Right cardiac atrium (tissue), 5 donors: ENCODE data around the gene ZFR2. TPM values are rescaled to one million over a fixed set of nuclear protein-coding genes. Genes with fewer than 3 reads are reported as not detected.

Source experiments
- ATAC-seq, 2 donors: fragments of 200-7000 bp; cut with Tn5 transposase; one replicate each; pipeline versions ENCODE4 v1.8.0 to v1.9.1; 2020; ENCODE audit warnings: moderate library complexity in 2 of 2, mild to moderate bottlenecking in 1 of 2
- DNase-seq, 3 donors: peaks; one replicate each; pipeline ENCODE4 v3.0.0-alpha.2; 2020
- H3K27ac ChIP-seq: one replicate; pipeline ENCODE4 v1.5.1; 2013; ENCODE audit warnings: mild to moderate bottlenecking, low read length, control low read depth, moderate library complexity
- H3K27me3 ChIP-seq: one replicate; pipeline ENCODE4 v1.6.1; 2013; ENCODE audit not compliant: control insufficient read depth, insufficient read depth
- H3K4me1 ChIP-seq: one replicate; pipeline ENCODE4 v1.6.1; 2013; ENCODE audit warnings: low read length; ENCODE audit not compliant: control insufficient read depth, insufficient read depth
- H3K4me3 ChIP-seq: one replicate; pipeline ENCODE4 v1.5.1; 2013; ENCODE audit warnings: low read length, control low read depth
- H3K9me3 ChIP-seq: one replicate; pipeline ENCODE4 v1.6.1; 2013; ENCODE audit warnings: low read length; ENCODE audit not compliant: control insufficient read depth
- WGBS: extraction: QIAGEN DNeasy Blood & Tissue Kit; methylation state at CpG from one replicate; pipeline ENCODE4 v1.1.7; 2013; 5-methylcytosine and 5-hydroxymethylcytosine counted together
- intact Hi-C, 4 donors: fragments of 100-400 bp; cut with DNase I; formaldehyde crosslinking; loops; one replicate each; pipeline versions ENCODE4 v1.11.0 to v1.14.0; 2022 to 2023
- polyA plus RNA-seq: library from polyadenylated mRNA; stranded (reverse); fragments of 200-250 nt; gene quantifications from one replicate; pipeline ENCODE4 v1.2.3, GENCODE V29; 2013
- total RNA-seq, 4 donors: library from RNA; stranded (reverse); fragmentation: NEBNext Ultra II Directional; extraction: Animal tissue kit (Norgen Biotek cat#: 25700); gene quantifications; one replicate each; pipeline ENCODE4 v1.2.1, GENCODE V29; 2021
- donor health status: healthy with polysubstance abuse.
- donor health status: DM: no; HTN: yes; CAD: no.
- donor health status: DM: no; HTN: no; CAD: no.
- donor health status: DM: no; HTN: yes; CAD: no; lungs with severe emphysema.
- donor health status: DM: yes; HTN: yes; CAD: no.

Gene ZFR2
- total and polyA plus RNA-seq, 5 donors = 0.36 to 0.86 (median 0.76) TPM

GRCh38 chr19:3783660-3784584 is 84.9 kb downstream of the ZFR2 start:
- no peaks in the 10 kb centered on the region for H3K27me3 ChIP-seq
- ATAC-seq = peak in 1 of 2 donors; percentile 28
- intact Hi-C loops = no loop called here

GRCh38 chr19:3782903-3783302 is 85.9 kb downstream of the ZFR2 start:
- ATAC-seq (no peak), DNase-seq (peak in 1 of 3 donors; percentile 42)
- H3K9me3 ChIP-seq = peaks cover 10% of the 10 kb centered on the region
- H3K4me1 ChIP-seq = no peaks in the 10 kb centered on the region
- H3K4me3 ChIP-seq = no peak overlapping the region
- no peak overlapping the region for H3K27ac ChIP-seq
- no peaks in the 10 kb centered on the region for H3K27me3 ChIP-seq
- WGBS = 86% methylated on average over 13 of the region's 13 CpGs
- intact Hi-C loops = no loop called here

More at GRCh38 chr19:3783660-3784584, 84.9 kb downstream of the ZFR2 start:
- Histone ChIP-seq H3K4me1 (no peaks in the 10 kb centered on the region), H3K9me3 (peaks cover 10% of the 10 kb centered on the region), H3K4me3 (no peak overlapping the region), H3K27ac (no peak overlapping the region)
- peak in 1 of 3 donors; percentile 56 for DNase-seq
- WGBS = 70% methylated on average over 49 of the region's 49 CpGs

GRCh38 chr19:3782330-3782729 is 86.5 kb downstream of the ZFR2 start:
- H3K4me3 ChIP-seq = no peak overlapping the region
- no peak overlapping the region for H3K27ac ChIP-seq
- peaks cover 10% of the 10 kb centered on the region for H3K9me3 ChIP-seq
- intact Hi-C loops = no loop called here
- H3K27me3 ChIP-seq = no peaks in the 10 kb centered on the region
- 100% methylated on average over 1 of the region's 1 CpG for WGBS
- ATAC-seq = no peak
- no peak for DNase-seq
- no peaks in the 10 kb centered on the region for H3K4me1 ChIP-seq

DNA sequence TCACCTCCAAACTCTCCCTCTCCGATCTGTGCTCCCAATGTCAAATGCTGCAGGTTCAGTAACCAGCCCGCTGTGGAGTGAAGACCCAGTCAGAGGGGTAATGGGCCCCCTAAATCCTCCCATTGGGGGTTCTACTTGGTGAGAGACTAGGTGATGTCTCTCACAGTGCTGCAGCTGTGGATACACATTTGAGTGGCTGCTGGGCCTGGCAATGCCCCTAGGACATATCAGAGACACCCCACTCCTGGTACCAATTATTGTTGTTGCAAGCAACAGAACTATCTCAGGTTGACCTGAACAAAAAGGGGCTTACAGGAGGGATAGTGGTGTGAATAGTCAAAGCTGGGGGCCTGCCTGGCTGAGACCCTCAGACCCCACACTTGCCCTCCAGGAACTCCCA is 87.2 kb downstream of the ZFR2 start:
- Histone ChIP-seq H3K27ac (no peak overlapping the region), H3K27me3 (no peaks in the 10 kb centered on the region), H3K4me1 (no peaks in the 10 kb centered on the region), H3K9me3 (peaks cover 10% of the 10 kb centered on the region), H3K4me3 (no peak overlapping the region)
- peak in 1 of 3 donors; percentile 10 for DNase-seq
- 97% methylated on average over 2 of the region's 2 CpGs for WGBS
- intact Hi-C loops = no loop called here
- no peak for ATAC-seq

- DNase-seq (peak in 1 of 3 donors; percentile 10), ATAC-seq (no peak)
- 91% methylated on average over 9 of the region's 9 CpGs for WGBS
- Histone ChIP-seq H3K27ac (no peak overlapping the region), H3K9me3 (peaks cover 10% of the 10 kb centered on the region), H3K4me1 (no peaks in the 10 kb centered on the region), H3K4me3 (no peak overlapping the region), H3K27me3 (no peaks in the 10 kb centered on the region)
- intact Hi-C loops = no loop called here
Measured at GRCh38 chr19:3780786-3781304, 88.0 kb downstream of the ZFR2 start.

- Histone ChIP-seq H3K4me1 (no peaks in the 10 kb centered on the region), H3K27me3 (no peaks in the 10 kb centered on the region), H3K27ac (no peak overlapping the region), H3K9me3 (peaks cover 10% of the 10 kb centered on the region), H3K4me3 (no peak overlapping the region)
- intact Hi-C loops = no loop called here
- peak in 2 of 3 donors; percentile 46 to 49 for DNase-seq
- ATAC-seq = no peak
- 72% methylated on average over 44 of the region's 44 CpGs for WGBS
Measured at GRCh38 chr19:3778899-3779723, 89.7 kb downstream of the ZFR2 start.

GRCh38 chr19:3778104-3778867 is 90.6 kb downstream of the ZFR2 start:
- no peaks in the 10 kb centered on the region for H3K4me1 ChIP-seq
- 87% methylated on average over 37 of the region's 37 CpGs for WGBS
- DNase-seq (peak in 1 of 3 donors; percentile 58), ATAC-seq (no peak)
- no peak overlapping the region for H3K27ac ChIP-seq
- intact Hi-C loops = no loop called here
- H3K27me3 ChIP-seq = no peaks in the 10 kb centered on the region
- no peak overlapping the region for H3K4me3 ChIP-seq
- peaks cover 10% of the 10 kb centered on the region for H3K9me3 ChIP-seq

GRCh38 chr19:3776479-3777040 is 92.3 kb downstream of the ZFR2 start:
- Histone ChIP-seq H3K27ac (no peak overlapping the region), H3K27me3 (no peaks in the 10 kb centered on the region), H3K9me3 (peaks cover 2% of the 10 kb centered on the region), H3K4me3 (no peak overlapping the region), H3K4me1 (no peaks in the 10 kb centered on the region)
- intact Hi-C loops = no loop called here
- WGBS = 93% methylated on average over 1 of the region's 1 CpG
- DNase-seq (peak in 1 of 3 donors; percentile 6), ATAC-seq (no peak)

DNA sequence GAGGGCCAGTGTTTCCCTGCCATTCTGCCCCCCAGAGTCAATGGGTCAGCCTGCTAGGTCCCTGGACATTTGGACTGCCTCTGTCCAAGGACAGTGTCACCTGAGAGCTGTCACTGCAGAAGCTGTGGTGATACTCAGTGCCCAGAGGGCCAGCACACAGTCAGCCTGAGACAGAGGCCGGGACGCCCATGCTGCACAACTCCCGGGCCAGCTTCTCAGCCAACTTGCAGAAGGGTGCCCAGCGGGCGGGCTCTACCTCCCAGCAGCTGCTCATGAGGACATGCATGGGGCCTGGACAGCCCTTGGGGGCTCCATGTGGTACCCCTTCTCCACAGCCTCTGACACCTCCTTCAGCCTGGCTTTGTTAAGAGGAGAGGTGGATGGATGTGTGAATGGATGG is 93.0 kb downstream of the ZFR2 start:
- H3K4me3 ChIP-seq = no peak overlapping the region

GRCh38 chr19:3775374-3775711 is 93.5 kb downstream of the ZFR2 start:
- ATAC-seq (no peak), DNase-seq (peak in 1 of 3 donors; percentile 4)
- WGBS = 79% methylated on average over 2 of the region's 2 CpGs
- no peak overlapping the region for H3K27ac ChIP-seq
- H3K9me3 ChIP-seq = no peaks in the 10 kb centered on the region
- intact Hi-C loops = no loop called here
- H3K4me1 ChIP-seq = no peaks in the 10 kb centered on the region
- H3K4me3 ChIP-seq = no peak overlapping the region
- no peaks in the 10 kb centered on the region for H3K27me3 ChIP-seq

More for the DNA sequence above, 93.0 kb downstream of the ZFR2 start:
- Histone ChIP-seq H3K27ac (no peak overlapping the region), H3K4me1 (no peaks in the 10 kb centered on the region), H3K9me3 (no peaks in the 10 kb centered on the region), H3K27me3 (no peaks in the 10 kb centered on the region)
- intact Hi-C loops = no loop called here
- peak in 1 of 3 donors; percentile 16 for DNase-seq
- ATAC-seq = no peak
- WGBS = 90% methylated on average over 5 of the region's 5 CpGs
